HCT116 (cell line): ENCODE data around the gene R3HDM1. TPM values are rescaled to one million over a fixed set of nuclear protein-coding genes. Genes with fewer than 3 reads are reported as not detected.

Experiments used
- ATAC-seq: fragments of 200-7000 bp; cut with Tn5 transposase; 2 replicates; pipeline ENCODE4 v1.9.1; 2020; ENCODE audit warnings: mild to moderate bottlenecking, moderate library complexity
- BruUV-seq: library from RNA; stranded (reverse); fragments of 400-500 nt; replicated peaks from 2 replicates; lab custom pipeline; 2021; lab: Mats Ljungman, UMichigan
- CTCF ChIA-PET: fragments of 300-600 bp; sonication (Branson Sonifier 250); formaldehyde crosslinking; loops from one replicate; lab custom pipeline; 2021; ENCODE audit warnings: antibody characterized with exemption; lab: Charles Lee
- POLR2A ChIA-PET: fragments of 300-600, 350-600 bp; sonication (Branson Sonifier 250); formaldehyde crosslinking; loops from one replicate; lab custom pipeline; 2021; ENCODE audit warnings: antibody characterized with exemption; lab: Charles Lee
- RAD21 ChIA-PET, 2 experiments: fragments of 300-600 bp; sonication (Branson Sonifier 250); formaldehyde crosslinking; loops; one replicate each; lab custom pipeline; 2023; ENCODE audit warnings: low total read pairs in 2 of 2; ENCODE audit not compliant: uncharacterized antibody in 2 of 2, unreplicated experiment in 2 of 2, low non-redundant PET in 1 of 2; lab: Charles Lee
- DNase-seq: peaks from one replicate; pipeline ENCODE4 v3.0.0-alpha.2; 2010; ENCODE audit warnings: low read depth, low spot score
- H2AFZ ChIP-seq: fragments of 200-600 bp; shearing (Covaris generic), sonication (generic); 2 replicates; pipeline ENCODE4 v1.6.1; 2017; ENCODE audit warnings: low read depth, mixed run types, mixed read lengths, antibody characterized with exemption, low read length; ENCODE audit not compliant: poor library complexity, severe bottlenecking
- H3K27ac ChIP-seq: 2 replicates; pipeline ENCODE4 v1.5.1; 2012; ENCODE audit warnings: low read depth, low read length
- H3K27me3 ChIP-seq: fragments of 200-600 bp; sonication (generic); 2 replicates; pipeline ENCODE4 v1.6.1; 2016; ENCODE audit warnings: mixed run types, low read length, mixed read lengths; ENCODE audit not compliant: insufficient read depth
- H3K36me3 ChIP-seq, 2 experiments: fragments of 200-500 bp in 1 of 2; fragments of 200-600 bp in 1 of 2; sonication (Bioruptor generic) in 1 of 2; sonication (generic) in 1 of 2; 2 replicates each; pipeline versions ENCODE4 v1.5.1 to v1.6.1; 2014 to 2016; ENCODE audit warnings: low read length in 2 of 2, inconsistent platforms in 1 of 2, mixed read lengths in 1 of 2, mixed run types in 1 of 2; ENCODE audit not compliant: insufficient read depth in 2 of 2, control insufficient read depth in 1 of 2
- H3K4me1 ChIP-seq, 2 experiments: fragments of 200-600 bp in 1 of 2; sonication (generic) in 1 of 2; 2 replicates each; pipeline versions ENCODE4 v1.5.1 to v1.6.1; 2012 to 2017; ENCODE audit warnings: low read length in 2 of 2, inconsistent platforms in 1 of 2, mild to moderate bottlenecking in 1 of 2, mixed read lengths in 1 of 2, mixed run types in 1 of 2, moderate library complexity in 1 of 2; ENCODE audit not compliant: insufficient read depth in 2 of 2, control insufficient read depth in 1 of 2
- H3K4me2 ChIP-seq: fragments of 200-600 bp; sonication (generic); 2 replicates; pipeline ENCODE4 v1.6.1; 2017; ENCODE audit warnings: mixed run types, low read length, mixed read lengths
- H3K4me3 ChIP-seq, 2 experiments: fragments of 200-600 bp in 1 of 2; sonication (generic) in 1 of 2; replicated peaks in 1 of 2; 2 replicates each; pipeline ENCODE4 v1.5.1; 2011 to 2016; ENCODE audit warnings: low read length in 2 of 2, control low read depth in 1 of 2, low read depth in 1 of 2, mild to moderate bottlenecking in 1 of 2, mixed read lengths in 1 of 2, mixed run types in 1 of 2
- H3K79me2 ChIP-seq: fragments of 200-600 bp; sonication (generic); 2 replicates; pipeline ENCODE4 v1.6.1; 2017; ENCODE audit warnings: mild to moderate bottlenecking, mixed run types, low read length, moderate library complexity, mixed read lengths; ENCODE audit not compliant: insufficient read depth
- H3K9ac ChIP-seq: fragments of 200-600 bp; sonication (generic); 2 replicates; pipeline ENCODE4 v1.6.1; 2016; ENCODE audit warnings: low read length, mixed read lengths
- H3K9me2 ChIP-seq: fragments of 200-600 bp; sonication (generic), shearing (Covaris generic); 2 replicates; pipeline ENCODE4 v1.6.1; 2017; ENCODE audit warnings: mixed run types, mild to moderate bottlenecking, moderate library complexity; ENCODE audit not compliant: insufficient read depth
- H3K9me3 ChIP-seq, 2 experiments: fragments of 200-500 bp in 1 of 2; fragments of 200-600 bp in 1 of 2; sonication (Bioruptor generic) in 1 of 2; sonication (generic) in 1 of 2; 2 replicates each; pipeline ENCODE4 v1.6.1; 2014 to 2017; ENCODE audit warnings: low read length in 2 of 2, mixed read lengths in 2 of 2, inconsistent platforms in 1 of 2, low read depth in 1 of 2, mild to moderate bottlenecking in 1 of 2, mixed run types in 1 of 2, moderate library complexity in 1 of 2; ENCODE audit not compliant: control insufficient read depth in 1 of 2, insufficient read depth in 1 of 2
- H4K20me1 ChIP-seq: fragments of 200-600 bp; sonication (generic), shearing (Covaris generic); 2 replicates; pipeline ENCODE4 v1.6.1; 2017; ENCODE audit warnings: mixed run types, mild to moderate bottlenecking, moderate library complexity; ENCODE audit not compliant: insufficient read depth
- ATF3 ChIP-seq: IDR thresholded peaks from 2 replicates; pipeline ENCODE4 v1.6.1; 2012
- CTCF ChIP-seq, 3 experiments: fragments of 200-600 bp in 1 of 3; sonication (generic) in 1 of 3; IDR thresholded peaks in 2 of 3; conservative IDR thresholded peaks in 1 of 3; 2 replicates each; pipeline ENCODE4 v1.5.1; 2012 to 2017; ENCODE audit warnings: low read depth in 2 of 3, low read length in 2 of 3, antibody characterized with exemption in 1 of 3, borderline replicate concordance in 1 of 3, control low read depth in 1 of 3, mild to moderate bottlenecking in 1 of 3, mixed read lengths in 1 of 3, mixed run types in 1 of 3, moderate library complexity in 1 of 3; ENCODE audit not compliant: insufficient read depth in 1 of 3
- ELF1 ChIP-seq: IDR thresholded peaks from 2 replicates; pipeline ENCODE4 v1.6.1; 2012; ENCODE audit warnings: low read depth, borderline replicate concordance
- EZH2 ChIP-seq: fragments of 200-600 bp; sonication (generic); IDR thresholded peaks from 2 replicates; pipeline ENCODE4 v1.6.1; 2017; ENCODE audit warnings: antibody characterized with exemption, mixed run types
- EZH2phosphoT487 ChIP-seq: fragments of 200-600 bp; IDR thresholded peaks from 2 replicates; pipeline ENCODE4 v1.6.1; 2018; ENCODE audit warnings: antibody characterized with exemption, borderline replicate concordance
- JUND ChIP-seq: IDR thresholded peaks from 2 replicates; pipeline ENCODE4 v1.6.1; 2012
- MAX ChIP-seq: IDR thresholded peaks from 2 replicates; pipeline ENCODE4 v1.6.1; 2012
- POLR2A ChIP-seq: IDR thresholded peaks from 2 replicates; pipeline ENCODE4 v1.7.0; 2011; ENCODE audit warnings: borderline replicate concordance; ENCODE audit not compliant: insufficient read depth, insufficient read length; ENCODE audit errors: extremely low read depth
- SIN3A ChIP-seq: IDR thresholded peaks from 2 replicates; pipeline ENCODE4 v1.6.1; 2012; ENCODE audit warnings: low read depth
- SRF ChIP-seq: IDR thresholded peaks from 2 replicates; pipeline ENCODE4 v1.6.1; 2012; ENCODE audit warnings: low read depth
- TCF7L2 ChIP-seq: IDR thresholded peaks from 2 replicates; pipeline ENCODE4 v1.7.0; 2011; ENCODE audit warnings: borderline replicate concordance, inconsistent platforms; ENCODE audit not compliant: insufficient read depth, insufficient read length; ENCODE audit errors: extremely low read depth
- ZNF274 ChIP-seq: fragments of 200-500 bp; sonication (Bioruptor generic); IDR thresholded peaks from 2 replicates; pipeline ENCODE4 v1.6.1; 2014; ENCODE audit warnings: mild to moderate bottlenecking, low read depth, low read length, inconsistent platforms
- intact Hi-C: fragments of 100-400 bp; cut with micrococcal nuclease; formaldehyde crosslinking; loops from 2 replicates; pipeline ENCODE4 v1.10.0; 2022
- total RNA-seq: library from RNA; stranded (reverse); gene quantifications from one replicate; pipeline ENCODE4 v1.2.1, GENCODE V29; 2021; ENCODE audit not compliant: unreplicated experiment
- TF ChIP-seq, protein P1 (sequence below): IDR thresholded peaks from 2 replicates; pipeline ENCODE4 v1.6.1; 2012; ENCODE audit warnings: low read depth

R3HDM1 gene
- total RNA-seq, 1 experiment from 2014 or later = 43.1 TPM

DNA sequence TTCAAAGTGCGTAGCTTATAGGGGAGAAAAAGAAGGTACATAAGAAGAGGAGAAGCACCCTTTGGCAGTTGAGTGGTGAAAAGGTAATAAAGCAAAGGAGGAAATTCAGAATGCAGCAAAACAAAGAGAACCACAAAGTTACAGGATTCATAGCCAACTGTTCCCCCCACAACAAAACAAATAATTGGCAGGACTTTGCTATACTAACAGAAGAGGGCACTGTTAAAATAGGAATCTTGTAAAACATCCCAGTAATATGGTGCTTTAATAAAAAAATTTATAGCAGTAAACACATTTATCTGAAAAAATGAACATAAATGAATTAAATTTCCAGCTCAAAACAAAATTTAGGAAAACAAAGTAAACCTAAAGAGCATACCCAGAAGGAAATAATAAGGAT, 42.3 kb downstream of the R3HDM1 start:
- H3K27ac ChIP-seq = no peak overlapping the region
- H3K4me2 ChIP-seq = no peak overlapping the region
- no peaks in the 10 kb centered on the region; a peak in 1 of 4 replicates for H3K36me3 ChIP-seq
- ATAC-seq (no peak), DNase-seq (no peak)
- ChIA-PET RAD21 (no interaction called here), CTCF (interaction anchor here (0.9 kb wide), 1 partner anchor 569 kb away, joined by 3 read pairs; no protein-coding TSS in a partner anchor), POLR2A (no interaction called here)
- H3K4me3 ChIP-seq = no peak overlapping the region
- no peaks in the 10 kb centered on the region for H3K4me1 ChIP-seq
- no peaks in the 10 kb centered on the region for H3K9me2 ChIP-seq
- no peak overlapping the region for H2AFZ ChIP-seq
- no peak for TF ChIP-seq TCF7L2
- TF ChIP-seq CTCF (IDR thresholded peaks at IDR 0.05 in 2 of 3, conservative IDR thresholded peaks at IDR 0.05 in 1 of 3; ENCODE audit: borderline replicate concordance in 1 of 3, insufficient read depth in 1 of 3, low read depth in 2 of 3, low read length in 2 of 3) = peak in 1 of 3 experiments; percentile 28; a peak in 1 of 6 replicates
- no peak for TF ChIP-seq SRF
- no peak for TF ChIP-seq EZH2
- no peak for TF ChIP-seq ZNF274
- no peak for TF ChIP-seq JUND
- TF ChIP-seq EZH2phosphoT487 = no peak
- TF ChIP-seq POLR2A = no peak
- H3K79me2 ChIP-seq = peaks cover 21% of the 10 kb centered on the region
- no peaks in the 10 kb centered on the region for H3K27me3 ChIP-seq
- no peak overlapping the region for H3K9ac ChIP-seq
- no TSS peak for BruUV-seq
- intact Hi-C loops = no loop called here
- H3K9me3 ChIP-seq = no peaks in the 10 kb centered on the region
- no peaks in the 10 kb centered on the region; the same call in 1 of the 2 replicates for H4K20me1 ChIP-seq

DNA sequence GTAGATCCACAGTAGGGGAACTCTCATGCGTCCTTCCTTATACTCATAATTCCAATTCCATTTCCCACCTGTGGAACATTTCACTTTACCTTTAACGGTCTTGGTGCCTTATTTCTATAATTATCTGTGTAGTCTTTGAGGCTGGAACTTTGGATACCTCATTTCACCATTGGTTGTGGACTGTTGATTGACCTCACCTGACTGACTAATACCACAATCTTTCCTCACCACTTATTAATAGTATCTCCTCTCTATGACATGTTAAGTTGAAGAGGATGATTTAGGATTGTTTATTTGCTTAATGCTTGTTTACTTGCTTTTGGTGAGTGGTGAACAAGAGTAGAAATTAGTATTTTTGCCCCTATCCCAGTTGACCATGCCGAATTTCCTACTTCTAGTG, 50.0 kb downstream of the R3HDM1 start:
- H3K27ac ChIP-seq = no peak overlapping the region
- H3K9ac ChIP-seq = no peak overlapping the region
- POLR2A ChIA-PET = no interaction called here
- H3K9me3 ChIP-seq = no peaks in the 10 kb centered on the region
- no peak overlapping the region for H2AFZ ChIP-seq
- intact Hi-C loops = no loop called here
- H3K4me2 ChIP-seq = no peak overlapping the region
- no peaks in the 10 kb centered on the region for H3K36me3 ChIP-seq
- H4K20me1 ChIP-seq = no peaks in the 10 kb centered on the region; the same call in 1 of the 2 replicates
- TF ChIP-seq MAX = no peak
- TF ChIP-seq SRF = no peak
- no peak for TF ChIP-seq ATF3
- TF ChIP-seq, protein P1, sequence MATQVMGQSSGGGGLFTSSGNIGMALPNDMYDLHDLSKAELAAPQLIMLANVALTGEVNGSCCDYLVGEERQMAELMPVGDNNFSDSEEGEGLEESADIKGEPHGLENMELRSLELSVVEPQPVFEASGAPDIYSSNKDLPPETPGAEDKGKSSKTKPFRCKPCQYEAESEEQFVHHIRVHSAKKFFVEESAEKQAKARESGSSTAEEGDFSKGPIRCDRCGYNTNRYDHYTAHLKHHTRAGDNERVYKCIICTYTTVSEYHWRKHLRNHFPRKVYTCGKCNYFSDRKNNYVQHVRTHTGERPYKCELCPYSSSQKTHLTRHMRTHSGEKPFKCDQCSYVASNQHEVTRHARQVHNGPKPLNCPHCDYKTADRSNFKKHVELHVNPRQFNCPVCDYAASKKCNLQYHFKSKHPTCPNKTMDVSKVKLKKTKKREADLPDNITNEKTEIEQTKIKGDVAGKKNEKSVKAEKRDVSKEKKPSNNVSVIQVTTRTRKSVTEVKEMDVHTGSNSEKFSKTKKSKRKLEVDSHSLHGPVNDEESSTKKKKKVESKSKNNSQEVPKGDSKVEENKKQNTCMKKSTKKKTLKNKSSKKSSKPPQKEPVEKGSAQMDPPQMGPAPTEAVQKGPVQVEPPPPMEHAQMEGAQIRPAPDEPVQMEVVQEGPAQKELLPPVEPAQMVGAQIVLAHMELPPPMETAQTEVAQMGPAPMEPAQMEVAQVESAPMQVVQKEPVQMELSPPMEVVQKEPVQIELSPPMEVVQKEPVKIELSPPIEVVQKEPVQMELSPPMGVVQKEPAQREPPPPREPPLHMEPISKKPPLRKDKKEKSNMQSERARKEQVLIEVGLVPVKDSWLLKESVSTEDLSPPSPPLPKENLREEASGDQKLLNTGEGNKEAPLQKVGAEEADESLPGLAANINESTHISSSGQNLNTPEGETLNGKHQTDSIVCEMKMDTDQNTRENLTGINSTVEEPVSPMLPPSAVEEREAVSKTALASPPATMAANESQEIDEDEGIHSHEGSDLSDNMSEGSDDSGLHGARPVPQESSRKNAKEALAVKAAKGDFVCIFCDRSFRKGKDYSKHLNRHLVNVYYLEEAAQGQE = no peak
- no peak for TF ChIP-seq SIN3A
- TF ChIP-seq ELF1 = no peak
- no peak for TF ChIP-seq JUND
- peaks cover 27% of the 10 kb centered on the region for H3K79me2 ChIP-seq
- H3K27me3 ChIP-seq = no peaks in the 10 kb centered on the region
- ATAC-seq = no peak
- no TSS peak for BruUV-seq
- no peaks in the 10 kb centered on the region for H3K4me1 ChIP-seq
- DNase-seq = no peak
- RAD21 ChIA-PET = no interaction called here
- no peaks in the 10 kb centered on the region for H3K9me2 ChIP-seq
- no peak overlapping the region for H3K4me3 ChIP-seq
- CTCF ChIA-PET = no interaction called here
